Endothelial cell of umbilical vein (primary cell): ENCODE measurements around the gene MALAT1.

Experiments
- FOS ChIP-seq: IDR thresholded peaks from 2 replicates; pipeline ENCODE4 v1.6.1; 2011; ENCODE audit warnings: mild to moderate bottlenecking, low read length, moderate library complexity, borderline replicate concordance; ENCODE audit not compliant: insufficient read depth
- POLR2A ChIP-seq: IDR thresholded peaks from 2 replicates; pipeline ENCODE4 v1.6.1; 2012; ENCODE audit warnings: low read depth, mild to moderate bottlenecking, control low read depth, low read length

- TF ChIP-seq FOS: no peak
- no peak for TF ChIP-seq POLR2A
These were observed 36.3 kb downstream of the MALAT1 start for GRCh38 chr11:65535102-65535501.
